Measurements from ENCODE around the gene CHN2.

- TF ChIP-seq CTCF (IDR thresholded peaks at IDR 0.05) (no peak), POLR2AphosphoS5 (IDR thresholded peaks at IDR 0.05) (no peak), POLR2A (IDR thresholded peaks at IDR 0.05; ENCODE audit: low read depth) (no peak), EP300 (IDR thresholded peaks at IDR 0.05) (no peak)
Observed at GRCh38 chr7:29311314-29311713, 116.7 kb downstream of the CHN2 start.
